Keratinocyte (primary cell): Measurements from ENCODE around the gene SLC25A1. TPM values are rescaled to one million over a fixed set of nuclear protein-coding genes. Genes with fewer than 3 reads are reported as not detected.

Source experiments
- DNase-seq: peaks from one replicate; pipeline ENCODE4 v3.0.0-alpha.2; 2011; ENCODE audit warnings: low read depth, missing footprints, low spot score
- FAIRE-seq: peaks from 2 replicates; lab custom pipeline; 2011; peaks lifted over from hg19 to GRCh38; lab: Jason Lieb, UNC
- H2AFZ ChIP-seq: 2 replicates; pipeline ENCODE4 v1.6.0; 2012; ENCODE audit warnings: low read length, control low read depth, inconsistent platforms; ENCODE audit not compliant: control insufficient read depth
- H3K27ac ChIP-seq: 2 replicates; pipeline ENCODE4 v1.5.1; 2011; ENCODE audit warnings: low read length; ENCODE audit not compliant: control insufficient read depth, insufficient read depth
- H3K27me3 ChIP-seq: 3 replicates; pipeline ENCODE4 v1.6.0; 2011; ENCODE audit warnings: low read length; ENCODE audit not compliant: control insufficient read depth, insufficient read depth; ENCODE audit errors: extremely low read depth
- H3K36me3 ChIP-seq, 2 experiments: 2 replicates in 1 of 2; 3 replicates in 1 of 2; pipeline ENCODE4 v1.5.1; 2011; ENCODE audit warnings: low read length in 2 of 2, mild to moderate bottlenecking in 1 of 2; ENCODE audit not compliant: control insufficient read depth in 2 of 2, insufficient read depth in 2 of 2; ENCODE audit errors: extremely low read depth in 1 of 2
- H3K4me1 ChIP-seq: 3 replicates; pipeline ENCODE4 v1.5.1; 2011; ENCODE audit warnings: low read length; ENCODE audit not compliant: control insufficient read depth, insufficient read depth; ENCODE audit errors: extremely low read depth
- H3K4me2 ChIP-seq: 3 replicates; pipeline ENCODE4 v1.6.0; 2011; ENCODE audit warnings: low read depth, low read length; ENCODE audit not compliant: control insufficient read depth, insufficient read depth; ENCODE audit errors: extremely low read depth
- H3K4me3 ChIP-seq, 3 experiments: fragments of 200-600 bp in 1 of 3; sonication (generic) in 1 of 3; 2 replicates in 2 of 3; 3 replicates in 1 of 3; pipeline ENCODE4 v1.5.1; 2011 to 2016; ENCODE audit warnings: low read length in 3 of 3, mild to moderate bottlenecking in 3 of 3, control low read depth in 2 of 3, inconsistent platforms in 1 of 3, low read depth in 1 of 3, mixed read lengths in 1 of 3, mixed run types in 1 of 3, moderate library complexity in 1 of 3; ENCODE audit not compliant: control insufficient read depth in 2 of 3, insufficient read depth in 2 of 3; ENCODE audit errors: extremely low read depth in 1 of 3
- H3K79me2 ChIP-seq: 2 replicates; pipeline ENCODE4 v1.6.0; 2012; ENCODE audit warnings: low read length; ENCODE audit not compliant: control insufficient read depth, insufficient read depth
- H3K9ac ChIP-seq: 3 replicates; pipeline ENCODE4 v1.6.0; 2011; ENCODE audit warnings: low read length; ENCODE audit not compliant: control insufficient read depth, insufficient read depth; ENCODE audit errors: extremely low read depth
- H3K9me1 ChIP-seq: 3 replicates; pipeline ENCODE4 v1.6.0; 2011; ENCODE audit warnings: low read length; ENCODE audit not compliant: control insufficient read depth, insufficient read depth; ENCODE audit errors: extremely low read depth
- H3K9me3 ChIP-seq: 2 replicates; pipeline ENCODE4 v1.5.1; 2012; ENCODE audit warnings: low read depth, low read length; ENCODE audit not compliant: control insufficient read depth
- H4K20me1 ChIP-seq: 3 replicates; pipeline ENCODE4 v1.6.0; 2011; ENCODE audit warnings: low read length; ENCODE audit not compliant: control insufficient read depth, insufficient read depth; ENCODE audit errors: extremely low read depth
- EZH2 ChIP-seq: IDR thresholded peaks from one replicate; pipeline ENCODE4 v1.6.1; 2012; ENCODE audit warnings: inconsistent platforms, mild to moderate bottlenecking, low read length, moderate library complexity
- dilution Hi-C: fragments of 300-500 bp; cut with MboI; formaldehyde crosslinking; loops from one replicate; pipeline ENCODE4 v1.7.0; 2020; ENCODE audit warnings: low sequenced_read_pairs; ENCODE audit not compliant: extremely low pct_ligation_motif_present
- polyA plus RNA-seq, 5 experiments: library from polyadenylated mRNA; depleted of rRNA in 3 of 5; stranded (reverse) in 3 of 5; stranded (forward) in 1 of 5; unstranded in 1 of 5; fragments of >200 nt; gene quantifications; 1 replicate in 1 of 5; 2 replicates in 3 of 5; 3 replicates in 1 of 5; pipeline versions ENCODE4 v1.2.1 to v1.2.3, GENCODE V29; 2011 to 2012; ENCODE audit warnings: missing spikeins in 2 of 5, low read depth in 1 of 5, low replicate concordance in 1 of 5
- TF ChIP-seq, protein P1 (sequence below), 3 experiments: IDR thresholded peaks in 1 of 3; conservative IDR thresholded peaks in 1 of 3; optimal IDR thresholded peaks in 1 of 3; 2 replicates in 2 of 3; 3 replicates in 1 of 3; pipeline versions ENCODE3 to v1.5.1; 2011; ENCODE audit warnings: low read length in 3 of 3, mild to moderate bottlenecking in 3 of 3, moderate library complexity in 2 of 3, control low read depth in 1 of 3, inconsistent platforms in 1 of 3; ENCODE audit not compliant: insufficient read depth in 2 of 3; ENCODE audit errors: extremely low read depth in 1 of 3

Gene SLC25A1
- polyA plus RNA-seq, 1 donor (not counting 4 experiments of a cell fraction or from before 2014, with no cell fraction given): 27.7 TPM

DNA sequence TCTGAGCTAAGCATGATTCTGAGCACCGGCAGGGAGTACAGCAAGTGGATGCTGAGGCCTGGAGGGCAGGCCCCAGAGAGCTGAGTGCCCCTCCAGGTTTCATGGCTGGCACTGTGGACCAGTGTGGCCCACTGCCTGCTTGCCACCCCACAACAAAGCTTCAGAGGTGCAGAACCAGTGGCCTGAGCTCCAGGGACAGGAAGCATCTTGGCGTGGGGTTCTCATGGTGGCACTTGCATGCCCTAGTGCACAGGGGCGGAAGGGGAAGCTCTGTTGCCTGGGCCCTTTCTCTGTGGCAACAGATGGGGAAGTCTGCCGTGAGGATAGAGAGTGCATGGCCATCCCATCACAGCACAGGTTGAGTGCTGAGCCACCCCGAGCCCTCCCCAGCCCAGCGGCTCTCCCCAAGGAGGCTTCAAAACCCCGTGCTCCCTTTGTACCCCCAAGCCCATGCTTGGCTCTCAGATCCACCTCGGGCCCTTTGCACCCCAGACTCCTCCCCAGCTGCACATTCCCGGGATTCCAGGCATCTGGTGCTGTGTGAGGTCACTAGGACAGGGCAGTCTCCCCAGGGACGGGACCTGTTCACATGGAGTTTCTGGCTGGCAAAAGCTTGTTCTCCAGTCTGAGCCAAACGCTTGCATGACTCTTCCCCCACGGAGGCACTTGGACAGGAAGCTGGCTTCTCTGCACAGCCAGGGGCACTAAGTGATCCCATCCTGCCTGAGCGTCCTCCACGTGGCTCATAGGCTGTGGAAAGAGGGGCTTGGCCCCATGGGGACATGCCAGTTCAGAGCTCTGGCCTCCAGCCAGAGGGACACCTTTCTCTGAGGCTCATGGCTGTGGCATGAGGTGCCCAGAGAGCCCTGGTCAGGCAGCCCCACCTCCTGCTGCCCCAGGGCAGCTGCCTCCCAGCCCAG is 4.2 kb downstream of the SLC25A1 start:
- Histone ChIP-seq H3K27me3 (peaks cover 9% of the 10 kb centered on the region), H3K79me2 (peaks cover 41% of the 10 kb centered on the region), H3K27ac (no peak overlapping the region), H3K9me1 (peaks cover 8% of the 10 kb centered on the region), H3K4me3 (no peak overlapping the region), H3K36me3 (peaks cover 5 to 18% of the 10 kb centered on the region in 2 experiments), H4K20me1 (peaks cover 6% of the 10 kb centered on the region), H3K4me1 (peaks cover 58% of the 10 kb centered on the region), H3K9me3 (no peaks in the 10 kb centered on the region), H2AFZ (no peak overlapping the region), H3K4me2 (peak overlapping the region; percentile 48), H3K9ac (no peak overlapping the region)
- FAIRE-seq (no peak), DNase-seq (peak; percentile 60)
- TF ChIP-seq EZH2: no peak
- TF ChIP-seq, protein P1, sequence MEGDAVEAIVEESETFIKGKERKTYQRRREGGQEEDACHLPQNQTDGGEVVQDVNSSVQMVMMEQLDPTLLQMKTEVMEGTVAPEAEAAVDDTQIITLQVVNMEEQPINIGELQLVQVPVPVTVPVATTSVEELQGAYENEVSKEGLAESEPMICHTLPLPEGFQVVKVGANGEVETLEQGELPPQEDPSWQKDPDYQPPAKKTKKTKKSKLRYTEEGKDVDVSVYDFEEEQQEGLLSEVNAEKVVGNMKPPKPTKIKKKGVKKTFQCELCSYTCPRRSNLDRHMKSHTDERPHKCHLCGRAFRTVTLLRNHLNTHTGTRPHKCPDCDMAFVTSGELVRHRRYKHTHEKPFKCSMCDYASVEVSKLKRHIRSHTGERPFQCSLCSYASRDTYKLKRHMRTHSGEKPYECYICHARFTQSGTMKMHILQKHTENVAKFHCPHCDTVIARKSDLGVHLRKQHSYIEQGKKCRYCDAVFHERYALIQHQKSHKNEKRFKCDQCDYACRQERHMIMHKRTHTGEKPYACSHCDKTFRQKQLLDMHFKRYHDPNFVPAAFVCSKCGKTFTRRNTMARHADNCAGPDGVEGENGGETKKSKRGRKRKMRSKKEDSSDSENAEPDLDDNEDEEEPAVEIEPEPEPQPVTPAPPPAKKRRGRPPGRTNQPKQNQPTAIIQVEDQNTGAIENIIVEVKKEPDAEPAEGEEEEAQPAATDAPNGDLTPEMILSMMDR (optimal IDR thresholded peaks at IDR 0.05 in 1 of 3, IDR thresholded peaks at IDR 0.05 in 1 of 3, conservative IDR thresholded peaks at IDR 0.05 in 1 of 3; ENCODE audit: extremely low read depth in 1 of 3, insufficient read depth in 2 of 3, low read length in 3 of 3): no peak
- dilution Hi-C loops: no loop called here

DNA sequence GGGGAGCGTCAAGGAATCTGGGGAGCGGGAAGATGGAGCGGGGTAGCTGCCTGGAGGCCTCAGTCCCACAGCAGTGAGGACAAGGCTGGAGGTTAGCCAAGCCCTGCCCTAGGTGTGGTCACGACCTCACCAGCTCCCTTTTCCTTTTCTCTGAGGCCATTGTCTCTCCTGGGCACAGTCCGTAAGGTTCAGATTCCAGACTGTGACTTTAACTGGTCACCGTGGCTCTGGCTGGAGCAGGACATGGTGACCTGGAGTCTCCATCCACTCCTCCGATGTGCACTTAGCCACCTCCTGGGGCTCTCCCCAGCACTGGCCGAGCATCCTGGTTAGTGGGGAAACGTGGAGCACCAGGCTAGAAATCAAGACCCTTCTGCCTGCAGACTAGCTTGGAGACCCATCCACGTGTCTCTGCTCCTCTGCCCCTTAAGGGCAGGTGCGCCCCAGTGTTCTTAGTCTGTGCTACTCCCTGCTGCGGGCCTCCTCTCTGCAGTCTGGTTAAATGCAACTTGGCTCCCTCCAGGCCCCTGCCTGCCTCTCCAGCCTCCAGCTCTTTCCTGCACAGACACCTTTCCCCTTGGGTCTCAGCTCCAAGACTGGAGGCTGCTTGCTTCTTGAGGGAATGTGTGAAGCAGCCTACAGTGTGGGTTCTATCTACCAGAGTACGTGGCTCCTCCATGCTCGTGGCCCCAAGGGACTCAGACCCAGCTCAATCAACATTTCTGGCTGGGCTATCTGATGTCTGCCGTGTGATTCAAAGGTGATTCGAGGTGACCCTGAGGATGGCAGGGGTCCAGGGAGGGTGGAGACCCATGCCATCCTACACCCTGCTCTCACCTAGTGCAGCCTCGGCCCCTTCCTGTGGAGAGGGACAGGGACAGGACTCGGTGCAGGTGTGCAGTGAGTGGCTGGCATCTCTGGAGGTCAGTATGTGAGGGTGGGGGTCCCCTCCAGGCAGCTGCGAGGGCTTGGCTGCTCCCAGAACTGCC is 5.2 kb downstream of the SLC25A1 start:
- no peak for TF ChIP-seq EZH2
- TF ChIP-seq, protein P1 (optimal IDR thresholded peaks at IDR 0.05 in 1 of 3, IDR thresholded peaks at IDR 0.05 in 1 of 3, conservative IDR thresholded peaks at IDR 0.05 in 1 of 3; ENCODE audit: extremely low read depth in 1 of 3, insufficient read depth in 2 of 3, low read length in 3 of 3): no peak
- peaks cover 6% of the 10 kb centered on the region for H4K20me1 ChIP-seq
- no peak overlapping the region for H2AFZ ChIP-seq
- peak overlapping the region; percentile 98 for H3K9ac ChIP-seq
- peaks cover 54% of the 10 kb centered on the region for H3K4me1 ChIP-seq
- H3K9me3 ChIP-seq: no peaks in the 10 kb centered on the region
- H3K27ac ChIP-seq: no peak overlapping the region
- dilution Hi-C loops: no loop called here
- FAIRE-seq (no peak), DNase-seq (no peak)
- peaks cover 8% of the 10 kb centered on the region for H3K9me1 ChIP-seq
- H3K27me3 ChIP-seq: peaks cover 19% of the 10 kb centered on the region
- peak overlapping the region; percentile 100 for H3K4me2 ChIP-seq
- H3K4me3 ChIP-seq: peak overlapping the region; percentile 90 to 99 (median 97)
- peaks cover 41% of the 10 kb centered on the region for H3K79me2 ChIP-seq
- peaks cover 5 to 18% of the 10 kb centered on the region in 2 experiments for H3K36me3 ChIP-seq
